Erythroblast (primary cell): Measurements from ENCODE around the gene HELB.

Experiments
- GATA1 ChIP-seq: IDR thresholded peaks from 2 replicates; pipeline ENCODE4 v1.6.1; 2011; ENCODE audit warnings: low read depth, mild to moderate bottlenecking, control low read depth, low read length, moderate library complexity
- POLR2A ChIP-seq: IDR thresholded peaks from 2 replicates; pipeline ENCODE4 v1.6.1; 2011; ENCODE audit warnings: mild to moderate bottlenecking, low read length

- no peak for TF ChIP-seq POLR2A
- no peak for TF ChIP-seq GATA1
Measured at GRCh38 chr12:66304296-66304900, 2.1 kb downstream of the HELB start.
